GM18499 (cell line): ENCODE results near the gene GPR153.

Experiments
- ATAC-seq: cut with Tn5 transposase; IDR thresholded peaks from one replicate; pipeline ENCODE4 v1.9.1; 2021; ENCODE audit warnings: moderate number of reproducible peaks; ENCODE audit not compliant: insufficient read depth, unreplicated experiment

Gene GPR153

GRCh38 chr1:6251233-6251632 lies 9.7 kb downstream of the GPR153 start:
- ATAC-seq: no peak

- no peak for ATAC-seq
These were observed 10.9 kb downstream of the GPR153 start for GRCh38 chr1:6249739-6250689.

- ATAC-seq: no peak
These were observed 11.8 kb downstream of the GPR153 start for GRCh38 chr1:6248932-6249738.

- no peak for ATAC-seq
These were observed 12.6 kb downstream of the GPR153 start for GRCh38 chr1:6248161-6248776.

- no peak for ATAC-seq
These were observed 13.2 kb downstream of the GPR153 start for GRCh38 chr1:6247651-6248050.

- no peak for ATAC-seq
These were observed 14.1 kb downstream of the GPR153 start for GRCh38 chr1:6246497-6247467.

GRCh38 chr1:6245869-6246496 lies 14.9 kb downstream of the GPR153 start:
- ATAC-seq: no peak

GRCh38 chr1:6245086-6245868 lies 15.6 kb downstream of the GPR153 start:
- no peak for ATAC-seq

GRCh38 chr1:6244401-6245049 lies 16.4 kb downstream of the GPR153 start:
- ATAC-seq: no peak

- no peak for ATAC-seq
These were observed 16.9 kb downstream of the GPR153 start, which contains the start of gene HES3 for GRCh38 chr1:6243993-6244392. HES3 (plus strand) TSS chr1:6244179; CDS start chr1:6244366, 187 bp downstream.

GRCh38 chr1:6243053-6243834 lies 17.7 kb downstream of the GPR153 start:
- ATAC-seq: no peak

- ATAC-seq: no peak
These were observed 18.8 kb downstream of the GPR153 start for GRCh38 chr1:6241887-6242740.

- ATAC-seq: no peak
These were observed 19.6 kb downstream of the GPR153 start for GRCh38 chr1:6241107-6241886.

- ATAC-seq: no peak
These were observed 20.7 kb downstream of the GPR153 start for GRCh38 chr1:6239950-6240768.
